ENCODE results near the gene ZDHHC7.
A peak's percentile ranks its signal among the peaks of the same experiment; 100 is the strongest.
"Not testable (repeated sequence)": the region's sequence is repeated elsewhere in the genome, so short reads cannot be mapped to it uniquely, and the experiment has no call there.

Gene ZDHHC7

GRCh38 chr16:84953190-84953746, 58.1 kb downstream of the ZDHHC7 start:
- in situ Hi-C loops (cut with HindIII; ENCODE audit: low pct_ligation_motif_present, low pct_unique_long_range_greater_than_20kb, low sequenced_read_pairs), result loop anchor here (25.0 kb wide), 1 partner anchor 191 kb away; no protein-coding TSS in a partner anchor
- no peak for DNase-seq

GRCh38 chr16:84952335-84953189, 58.8 kb downstream of the ZDHHC7 start:
- peak; percentile 86 for DNase-seq
- in situ Hi-C loops (cut with HindIII; ENCODE audit: low pct_ligation_motif_present, low pct_unique_long_range_greater_than_20kb, low sequenced_read_pairs), result loop anchor here (25.0 kb wide), 1 partner anchor 190 kb away; no protein-coding TSS in a partner anchor

- peak; percentile 24 for DNase-seq
- in situ Hi-C loops (cut with HindIII; ENCODE audit: low pct_ligation_motif_present, low pct_unique_long_range_greater_than_20kb, low sequenced_read_pairs), result loop anchor here (25.0 kb wide), 1 partner anchor 189 kb away; no protein-coding TSS in a partner anchor
These were observed 60.4 kb downstream of the ZDHHC7 start for GRCh38 chr16:84950906-84951305.

- in situ Hi-C loops (cut with HindIII; ENCODE audit: low pct_ligation_motif_present, low pct_unique_long_range_greater_than_20kb, low sequenced_read_pairs), result loop anchor here (25.0 kb wide), 1 partner anchor 188 kb away; no protein-coding TSS in a partner anchor
- DNase-seq, result no peak
These were observed 61.4 kb downstream of the ZDHHC7 start for GRCh38 chr16:84949772-84950436.

- no peak for DNase-seq
- in situ Hi-C loops (cut with HindIII; ENCODE audit: low pct_ligation_motif_present, low pct_unique_long_range_greater_than_20kb, low sequenced_read_pairs), result no loop called here
These were observed 62.3 kb downstream of the ZDHHC7 start for GRCh38 chr16:84948851-84949610.

- in situ Hi-C loops (cut with HindIII; ENCODE audit: low pct_ligation_motif_present, low pct_unique_long_range_greater_than_20kb, low sequenced_read_pairs), result no loop called here
- no peak for DNase-seq
These were observed 63.1 kb downstream of the ZDHHC7 start for GRCh38 chr16:84947996-84948850.

GRCh38 chr16:84947022-84947421, 64.3 kb downstream of the ZDHHC7 start:
- DNase-seq, result no peak
- in situ Hi-C loops (cut with HindIII; ENCODE audit: low pct_ligation_motif_present, low pct_unique_long_range_greater_than_20kb, low sequenced_read_pairs), result no loop called here

GRCh38 chr16:84943620-84944019, 67.7 kb downstream of the ZDHHC7 start:
- DNase-seq, result no peak
- in situ Hi-C loops (cut with HindIII; ENCODE audit: low pct_ligation_motif_present, low pct_unique_long_range_greater_than_20kb, low sequenced_read_pairs), result no loop called here

- in situ Hi-C loops (cut with HindIII; ENCODE audit: low pct_ligation_motif_present, low pct_unique_long_range_greater_than_20kb, low sequenced_read_pairs), result no loop called here
These were observed 68.5 kb downstream of the ZDHHC7 start for GRCh38 chr16:84942786-84943185.

GRCh38 chr16:84941921-84942320, 69.4 kb downstream of the ZDHHC7 start:
- DNase-seq, result no peak
- in situ Hi-C loops (cut with HindIII; ENCODE audit: low pct_ligation_motif_present, low pct_unique_long_range_greater_than_20kb, low sequenced_read_pairs), result no loop called here

More at GRCh38 chr16:84942786-84943185, 68.5 kb downstream of the ZDHHC7 start:
- DNase-seq, result no peak

- in situ Hi-C loops (cut with HindIII; ENCODE audit: low pct_ligation_motif_present, low pct_unique_long_range_greater_than_20kb, low sequenced_read_pairs), result no loop called here
- DNase-seq, result no peak
These were observed 70.4 kb downstream of the ZDHHC7 start for GRCh38 chr16:84940670-84941551.

GRCh38 chr16:84938616-84939015, 72.7 kb downstream of the ZDHHC7 start:
- DNase-seq; in situ Hi-C loops (cut with HindIII; ENCODE audit: low pct_ligation_motif_present, low pct_unique_long_range_greater_than_20kb, low sequenced_read_pairs): not testable (repeated sequence)

GRCh38 chr16:84937196-84938005, 73.9 kb downstream of the ZDHHC7 start:
- in situ Hi-C loops (cut with HindIII; ENCODE audit: low pct_ligation_motif_present, low pct_unique_long_range_greater_than_20kb, low sequenced_read_pairs), result no loop called here
- DNase-seq, result no peak

GRCh38 chr16:84933774-84934631, 77.3 kb downstream of the ZDHHC7 start:
- no peak for DNase-seq
- in situ Hi-C loops (cut with HindIII; ENCODE audit: low pct_ligation_motif_present, low pct_unique_long_range_greater_than_20kb, low sequenced_read_pairs), result no loop called here

GRCh38 chr16:84932681-84933080, 78.7 kb downstream of the ZDHHC7 start:
- DNase-seq, result no peak
- in situ Hi-C loops (cut with HindIII; ENCODE audit: low pct_ligation_motif_present, low pct_unique_long_range_greater_than_20kb, low sequenced_read_pairs), result no loop called here
